IMR-90 (cell line): ENCODE data around the gene TMPRSS5. TPM values are rescaled to one million over a fixed set of nuclear protein-coding genes. Genes with fewer than 3 reads are reported as not detected.

Experiments used
- ATAC-seq: fragments of 200-7000 bp; cut with Tn5 transposase; 2 replicates; pipeline ENCODE4 v1.9.1; 2020; ENCODE audit warnings: low read depth, mild to moderate bottlenecking, moderate library complexity
- BruUV-seq: library from RNA; stranded (reverse); fragments of 400-500 nt; replicated peaks from 2 replicates; lab custom pipeline; 2021; lab: Mats Ljungman, UMichigan
- CTCF ChIA-PET: fragments of 300-600 bp; formaldehyde crosslinking; extraction: SDS; loops from one replicate; lab custom pipeline; 2021; ENCODE audit warnings: antibody characterized with exemption; lab: Yijun Ruan, JAX
- POLR2A ChIA-PET: fragments of 300-600 bp; sonication (Branson Sonifier 250); formaldehyde crosslinking; loops from one replicate; lab custom pipeline; 2022; ENCODE audit warnings: antibody characterized with exemption; ENCODE audit not compliant: unreplicated experiment; lab: Charles Lee
- DNase-seq: peaks from one replicate; pipeline ENCODE4 v3.0.0; 2013
- H2AFZ ChIP-seq: replicated peaks from 2 replicates; pipeline ENCODE3; 2013; ENCODE audit warnings: low read length, mild to moderate bottlenecking; ENCODE audit not compliant: poor library complexity
- H2AK5ac ChIP-seq: 2 replicates; pipeline ENCODE4 v1.6.1; 2013; ENCODE audit warnings: low read depth, low read length, inconsistent platforms
- H2AK9ac ChIP-seq: replicated peaks from 2 replicates; pipeline ENCODE3; 2013; ENCODE audit warnings: mild to moderate bottlenecking, low read depth, low read length, moderate library complexity; ENCODE audit not compliant: poor library complexity
- H2BK120ac ChIP-seq: 2 replicates; pipeline ENCODE4 v1.6.1; 2013; ENCODE audit warnings: low read depth, low read length, inconsistent platforms
- H2BK15ac ChIP-seq: 3 replicates; pipeline ENCODE4 v1.6.1; 2013; ENCODE audit warnings: low read depth, low read length, inconsistent platforms
- H2BK20ac ChIP-seq: 2 replicates; pipeline ENCODE4 v1.6.1; 2013; ENCODE audit warnings: low read depth, mild to moderate bottlenecking, inconsistent platforms, low read length, moderate library complexity
- H2BK5ac ChIP-seq: 2 replicates; pipeline ENCODE4 v1.6.1; 2013; ENCODE audit warnings: mild to moderate bottlenecking, low read depth, low read length, inconsistent platforms; ENCODE audit not compliant: poor library complexity, severe bottlenecking
- H3K14ac ChIP-seq: replicated peaks from 2 replicates; pipeline ENCODE4 v1.6.1; 2013; ENCODE audit warnings: low read depth, low read length, inconsistent platforms
- H3K18ac ChIP-seq: 2 replicates; pipeline ENCODE4 v1.6.1; 2013; ENCODE audit warnings: low read depth, low read length, control low read depth
- H3K23ac ChIP-seq: 2 replicates; pipeline ENCODE4 v1.6.1; 2013; ENCODE audit warnings: low read depth, low read length, inconsistent platforms
- H3K27ac ChIP-seq: 2 replicates; pipeline ENCODE4 v1.5.1; 2013; ENCODE audit warnings: mild to moderate bottlenecking, control low read depth, low read length; ENCODE audit not compliant: insufficient read depth
- H3K27me3 ChIP-seq: 2 replicates; pipeline ENCODE4 v1.6.1; 2013; ENCODE audit warnings: low read length; ENCODE audit not compliant: control insufficient read depth, insufficient read depth
- H3K36me3 ChIP-seq: 2 replicates; pipeline ENCODE4 v1.6.1; 2013; ENCODE audit warnings: low read length, mixed read lengths; ENCODE audit not compliant: control insufficient read depth, insufficient read depth
- H3K4ac ChIP-seq: 2 replicates; pipeline ENCODE4 v1.6.1; 2013; ENCODE audit warnings: low read depth, low read length, inconsistent platforms
- H3K4me1 ChIP-seq: 2 replicates; pipeline ENCODE4 v1.6.1; 2013; ENCODE audit warnings: low read length, mixed read lengths; ENCODE audit not compliant: control insufficient read depth, insufficient read depth
- H3K4me2 ChIP-seq: 2 replicates; pipeline ENCODE4 v1.6.1; 2013; ENCODE audit warnings: low read depth, mild to moderate bottlenecking, control low read depth, low read length, moderate library complexity
- H3K4me3 ChIP-seq: 2 replicates; pipeline ENCODE4 v1.5.1; 2013; ENCODE audit warnings: low read depth, mild to moderate bottlenecking, control low read depth, low read length, moderate library complexity; ENCODE audit not compliant: insufficient read depth
- H3K56ac ChIP-seq: 2 replicates; pipeline ENCODE4 v1.6.1; 2013; ENCODE audit warnings: low read length, inconsistent platforms; ENCODE audit not compliant: insufficient read depth; ENCODE audit errors: extremely low read depth
- H3K79me1 ChIP-seq, 2 experiments: 2 replicates each; pipeline ENCODE4 v1.6.1; 2013; ENCODE audit warnings: low read length in 2 of 2, inconsistent platforms in 1 of 2, low read depth in 1 of 2
- H3K9ac ChIP-seq: 2 replicates; pipeline ENCODE4 v1.6.1; 2013; ENCODE audit warnings: low read depth, low read length, control low read depth
- H3K9me1 ChIP-seq: 2 replicates; pipeline ENCODE4 v1.6.1; 2013; ENCODE audit warnings: low read length, inconsistent platforms; ENCODE audit not compliant: insufficient read depth
- H3K9me3 ChIP-seq: 2 replicates; pipeline ENCODE4 v1.6.1; 2013; ENCODE audit warnings: low read length; ENCODE audit not compliant: control insufficient read depth, insufficient read depth
- H4K20me1 ChIP-seq: 2 replicates; pipeline ENCODE4 v1.6.1; 2013; ENCODE audit warnings: low read length, inconsistent platforms; ENCODE audit not compliant: insufficient read depth
- H4K5ac ChIP-seq: 2 replicates; pipeline ENCODE4 v1.6.1; 2013; ENCODE audit warnings: mild to moderate bottlenecking, low read depth, low read length, control low read depth
- H4K8ac ChIP-seq, 2 experiments: 2 replicates each; pipeline ENCODE4 v1.6.1; 2013; ENCODE audit warnings: low read depth in 2 of 2, low read length in 2 of 2, control low read depth in 1 of 2, inconsistent platforms in 1 of 2
- H4K91ac ChIP-seq: 2 replicates; pipeline ENCODE4 v1.6.1; 2013; ENCODE audit warnings: low read depth, low read length, inconsistent platforms; ENCODE audit not compliant: insufficient read depth
- ELK1 ChIP-seq: fragments of 150-350 bp; IDR thresholded peaks from 2 replicates; pipeline ENCODE4 v1.6.1; 2016; ENCODE audit warnings: low read depth, mild to moderate bottlenecking, low read length, moderate library complexity, borderline replicate concordance
- POLR2A ChIP-seq: IDR thresholded peaks from 2 replicates; pipeline ENCODE4 v1.6.1; 2012; ENCODE audit warnings: mild to moderate bottlenecking, low read depth, low read length
- RAD21 ChIP-seq: IDR thresholded peaks from 2 replicates; pipeline ENCODE4 v1.6.1; 2012; ENCODE audit warnings: low read length, improper control_type of control experiment
- SMC3 ChIP-seq: fragments of 150-350 bp; IDR thresholded peaks from 2 replicates; pipeline ENCODE4 v1.6.1; 2016; ENCODE audit warnings: low read depth, mild to moderate bottlenecking, antibody characterized with exemption, low read length, moderate library complexity
- WGBS, 2 experiments: methylation state at CpG; one replicate each; pipeline versions ENCODE4 v1.1.5 to v1.1.7; 2013; ENCODE audit warnings: missing lambda C conversion rate in 2 of 2; ENCODE audit not compliant: insufficient read length in 1 of 2; ENCODE audit errors: extremely low coverage in 2 of 2; 5-methylcytosine and 5-hydroxymethylcytosine counted together
- dilution Hi-C: fragments of 300-500 bp; cut with HindIII; formaldehyde crosslinking; loops from one replicate; pipeline ENCODE4 v1.14.3; 2018; ENCODE audit warnings: low sequenced_read_pairs; ENCODE audit not compliant: unreplicated experiment
- in situ Hi-C: fragments of 300-500 bp; cut with MboI; formaldehyde crosslinking; loops from 3 replicates; pipeline ENCODE4 v1.14.3; 2019; ENCODE audit warnings: low sequenced_read_pairs, inconsistent platforms, mixed read lengths
- intact Hi-C: fragments of 100-400 bp; cut with micrococcal nuclease; formaldehyde crosslinking; loops from 2 replicates; pipeline ENCODE4 v1.10.0; 2022
- polyA plus RNA-seq, 3 experiments: library from polyadenylated mRNA; depleted of rRNA; stranded (reverse); fragments of >200 nt; gene quantifications; 2 replicates each; pipeline ENCODE4 v1.2.3, GENCODE V29; 2012; ENCODE audit warnings: low replicate concordance in 1 of 3
- total RNA-seq: library from RNA; depleted of rRNA; stranded (reverse); fragments of >200 nt; gene quantifications from 2 replicates; pipeline ENCODE4 v1.2.3, GENCODE V29; 2012

Gene TMPRSS5
- total and polyA plus RNA-seq, 2 of the 4 experiments (the other 2 are of a cell fraction) = under 0.01 to 0.24 TPM

GRCh38 chr11:113664981-113665710 is 41.0 kb downstream of the TMPRSS5 start:
- H3K27ac ChIP-seq = no peak overlapping the region
- no peak overlapping the region for H4K8ac ChIP-seq
- no peaks in the 10 kb centered on the region for H4K20me1 ChIP-seq
- no peak overlapping the region for H2AK5ac ChIP-seq
- H3K9ac ChIP-seq = no peak overlapping the region
- H2BK5ac ChIP-seq = no peak overlapping the region
- in situ Hi-C loops (no loop called here), intact Hi-C loops (no loop called here), dilution Hi-C loops (no loop called here)
- no peaks in the 10 kb centered on the region for H3K36me3 ChIP-seq
- no peak overlapping the region for H2BK20ac ChIP-seq
- no peak overlapping the region for H3K56ac ChIP-seq
- H3K14ac ChIP-seq = no peak overlapping the region
- no peaks in the 10 kb centered on the region for H3K79me1 ChIP-seq
- no peak overlapping the region for H3K4ac ChIP-seq
- no peak overlapping the region for H3K18ac ChIP-seq
- BruUV-seq = no TSS peak
- no peak overlapping the region for H4K91ac ChIP-seq
- no peak overlapping the region for H4K5ac ChIP-seq
- no peak overlapping the region for H2BK15ac ChIP-seq
- no peak overlapping the region for H3K4me2 ChIP-seq
- ATAC-seq = no peak
- no peak overlapping the region for H3K4me3 ChIP-seq
- 60% methylated on average over 1 of the region's 9 CpGs; no CpG with 5 or more reads in 1 of the 2 experiments for WGBS, 2 experiments
- TF ChIP-seq SMC3 (no peak), POLR2A (no peak), ELK1 (no peak), RAD21 (no peak)
- CTCF ChIA-PET = no interaction called here
- no peak overlapping the region for H3K23ac ChIP-seq
- no peak overlapping the region for H2AFZ ChIP-seq
- no peaks in the 10 kb centered on the region for H3K4me1 ChIP-seq
- POLR2A ChIA-PET = no interaction called here
- H2AK9ac ChIP-seq = no peak overlapping the region
- H3K9me3 ChIP-seq = no peaks in the 10 kb centered on the region
- no peak overlapping the region for H2BK120ac ChIP-seq
- no peaks in the 10 kb centered on the region for H3K9me1 ChIP-seq
- peaks cover 1% of the 10 kb centered on the region for H3K27me3 ChIP-seq
- no peak for DNase-seq
